ENCODE measurements around the gene LHPP. TPM values are rescaled to one million over a fixed set of nuclear protein-coding genes. Genes with fewer than 3 reads are reported as not detected.

Gene LHPP
- total RNA-seq, 2 donors from 2014 or later: 4.9 to 9.9 TPM

DNA sequence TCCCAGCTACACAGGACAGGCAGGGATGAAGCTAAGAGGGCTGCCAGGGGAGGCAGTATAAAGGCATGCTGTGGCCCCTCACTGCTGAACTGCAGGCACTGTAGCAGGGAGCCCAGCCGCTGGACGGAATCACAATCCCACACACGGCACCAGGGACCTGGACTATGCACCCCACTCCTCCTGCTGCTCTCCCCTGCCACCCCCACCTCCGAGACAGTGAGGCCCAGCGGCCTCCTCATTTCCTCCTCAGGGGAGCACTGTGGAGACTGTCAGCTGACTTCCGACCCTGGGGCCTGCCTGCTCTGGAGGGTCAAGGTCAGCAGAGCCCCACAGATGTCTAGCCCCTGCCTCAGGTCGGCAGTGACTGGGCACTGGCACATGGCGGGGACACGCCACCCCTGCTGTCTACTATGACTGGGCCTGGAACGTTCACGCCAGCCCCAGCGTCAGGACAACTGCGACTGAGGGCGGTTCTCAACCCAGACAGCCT lies 189.8 kb downstream of the LHPP start:
- no peaks in the 10 kb centered on the region for H3K36me3 ChIP-seq (replicated peaks in 1 of 2; ENCODE audit: insufficient read depth in 1 of 2, low read depth in 2 of 2)
- no peak overlapping the region for H3K27ac ChIP-seq
- no peak for TF ChIP-seq POLR2A (IDR thresholded peaks at IDR 0.05)
- TF ChIP-seq, protein P1, sequence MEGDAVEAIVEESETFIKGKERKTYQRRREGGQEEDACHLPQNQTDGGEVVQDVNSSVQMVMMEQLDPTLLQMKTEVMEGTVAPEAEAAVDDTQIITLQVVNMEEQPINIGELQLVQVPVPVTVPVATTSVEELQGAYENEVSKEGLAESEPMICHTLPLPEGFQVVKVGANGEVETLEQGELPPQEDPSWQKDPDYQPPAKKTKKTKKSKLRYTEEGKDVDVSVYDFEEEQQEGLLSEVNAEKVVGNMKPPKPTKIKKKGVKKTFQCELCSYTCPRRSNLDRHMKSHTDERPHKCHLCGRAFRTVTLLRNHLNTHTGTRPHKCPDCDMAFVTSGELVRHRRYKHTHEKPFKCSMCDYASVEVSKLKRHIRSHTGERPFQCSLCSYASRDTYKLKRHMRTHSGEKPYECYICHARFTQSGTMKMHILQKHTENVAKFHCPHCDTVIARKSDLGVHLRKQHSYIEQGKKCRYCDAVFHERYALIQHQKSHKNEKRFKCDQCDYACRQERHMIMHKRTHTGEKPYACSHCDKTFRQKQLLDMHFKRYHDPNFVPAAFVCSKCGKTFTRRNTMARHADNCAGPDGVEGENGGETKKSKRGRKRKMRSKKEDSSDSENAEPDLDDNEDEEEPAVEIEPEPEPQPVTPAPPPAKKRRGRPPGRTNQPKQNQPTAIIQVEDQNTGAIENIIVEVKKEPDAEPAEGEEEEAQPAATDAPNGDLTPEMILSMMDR (IDR thresholded peaks at IDR 0.05): no peak
- H3K9me3 ChIP-seq: no peaks in the 10 kb centered on the region
- H3K27me3 ChIP-seq: no peaks in the 10 kb centered on the region
- H3K4me1 ChIP-seq: peaks cover 27% of the 10 kb centered on the region
- DNase-seq (no peak), ATAC-seq (no peak)
- intact Hi-C loops (cut with DNase I): no loop called here
- no peak overlapping the region for H3K4me3 ChIP-seq
- WGBS, 2 donors: 78 to 87% methylated on average over 7 to 14 of the region's 14 CpGs

DNA sequence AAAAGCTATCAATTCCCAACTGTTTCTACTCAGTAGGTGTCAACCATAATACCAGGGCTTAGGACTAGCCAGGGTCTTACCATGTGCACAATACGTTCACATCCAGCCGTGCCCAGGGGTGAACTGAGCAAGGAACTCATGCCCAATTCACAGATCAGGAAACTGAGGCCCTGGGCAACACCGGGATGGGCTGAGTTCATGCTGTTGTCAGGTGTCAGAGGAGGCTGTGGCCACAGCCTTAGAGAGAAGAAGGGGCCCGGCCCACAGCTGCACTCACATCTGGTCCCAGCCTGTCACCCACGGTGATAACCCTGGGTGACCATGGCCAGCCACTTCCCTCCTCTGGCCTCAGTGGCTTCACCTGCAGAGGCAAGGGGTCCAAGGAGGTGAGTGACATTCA lies 190.6 kb downstream of the LHPP start:
- Histone ChIP-seq H3K4me1 (peaks cover 20% of the 10 kb centered on the region), H3K9me3 (no peaks in the 10 kb centered on the region), H3K4me3 (no peak overlapping the region), H3K27me3 (no peaks in the 10 kb centered on the region), H3K36me3 (replicated peaks in 1 of 2; ENCODE audit: insufficient read depth in 1 of 2, low read depth in 2 of 2) (no peaks in the 10 kb centered on the region), H3K27ac (no peak overlapping the region)
- DNase-seq (no peak), ATAC-seq (no peak)
- intact Hi-C loops (cut with DNase I): no loop called here
- TF ChIP-seq POLR2A (IDR thresholded peaks at IDR 0.05): no peak
- TF ChIP-seq, protein P1 (IDR thresholded peaks at IDR 0.05): no peak
- 81 to 84% methylated on average over 4 to 5 of the region's 5 CpGs for WGBS, 2 donors

DNA sequence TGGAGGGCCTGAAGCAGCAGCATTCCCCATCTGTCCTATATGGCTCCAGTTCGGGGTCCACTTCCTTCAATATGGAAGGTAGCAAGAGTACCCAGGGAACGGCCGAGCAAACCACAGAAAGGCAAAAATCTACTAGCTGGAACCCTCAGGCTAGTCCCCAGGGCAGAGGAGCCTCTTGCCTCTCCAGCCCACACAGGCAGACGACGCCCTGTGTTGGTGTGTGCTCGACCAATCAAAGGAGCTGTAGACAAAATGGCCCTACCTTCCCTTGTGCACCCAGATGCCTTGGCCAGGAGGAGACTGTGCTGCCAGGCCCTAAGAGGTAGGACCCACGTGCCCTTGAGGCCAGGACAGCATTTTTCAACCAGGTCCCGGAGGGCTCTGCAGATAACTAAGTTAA lies 191.1 kb downstream of the LHPP start:
- H3K4me3 ChIP-seq: no peak overlapping the region
- no peaks in the 10 kb centered on the region for H3K36me3 ChIP-seq (replicated peaks in 1 of 2; ENCODE audit: insufficient read depth in 1 of 2, low read depth in 2 of 2)
- TF ChIP-seq POLR2A (IDR thresholded peaks at IDR 0.05): no peak
- TF ChIP-seq, protein P1 (IDR thresholded peaks at IDR 0.05): no peak
- H3K27me3 ChIP-seq: no peaks in the 10 kb centered on the region
- 77 to 79% methylated on average over 7 to 8 of the region's 8 CpGs for WGBS, 2 donors
- H3K4me1 ChIP-seq: peaks cover 15% of the 10 kb centered on the region
- DNase-seq (no peak), ATAC-seq (no peak)
- H3K27ac ChIP-seq: no peak overlapping the region
- no peaks in the 10 kb centered on the region for H3K9me3 ChIP-seq
- intact Hi-C loops (cut with DNase I): no loop called here

- 78 to 100% methylated on average over 1 to 7 of the region's 7 CpGs for whole genome bisulfite sequencing, 2 donors
- TF ChIP-seq POLR2A (IDR thresholded peaks at IDR 0.05): no peak
- TF ChIP-seq, protein P1 (IDR thresholded peaks at IDR 0.05): no peak
- H3K4me1 ChIP-seq: peaks cover 13% of the 10 kb centered on the region
- no peaks in the 10 kb centered on the region for H3K36me3 ChIP-seq (replicated peaks in 1 of 2; ENCODE audit: insufficient read depth in 1 of 2, low read depth in 2 of 2)
- H3K9me3 ChIP-seq: no peaks in the 10 kb centered on the region
- H3K4me3 ChIP-seq: no peak overlapping the region
- H3K27ac ChIP-seq: no peak overlapping the region
- H3K27me3 ChIP-seq: no peaks in the 10 kb centered on the region
- DNase-seq (no peak), ATAC-seq (no peak)
- intact Hi-C loops (cut with DNase I): no loop called here
These were observed 191.7 kb downstream of the LHPP start for GRCh38 chr10:124653311-124653710.
